MM.1S (cell line): Measurements from ENCODE around the gene DCLK1.

Experiments
- EZH2 ChIP-seq: fragments of 300-600 bp; sonication (generic); optimal IDR thresholded peaks from 2 replicates; pipeline ENCODE3; 2017; ENCODE audit warnings: low read depth, mild to moderate bottlenecking, antibody characterized with exemption, low read length, mixed read lengths
- EZH2phosphoT487 ChIP-seq: fragments of 300-600 bp; sonication (generic); IDR thresholded peaks from 2 replicates; pipeline ENCODE4 v1.6.1; 2018; ENCODE audit warnings: antibody characterized with exemption, low read length
- TF ChIP-seq, protein P1 (sequence below): fragments of 300-600 bp; sonication (generic); IDR thresholded peaks from 2 replicates; pipeline ENCODE4 v1.5.1; 2016; ENCODE audit warnings: antibody characterized with exemption, low read length, mixed read lengths

DNA sequence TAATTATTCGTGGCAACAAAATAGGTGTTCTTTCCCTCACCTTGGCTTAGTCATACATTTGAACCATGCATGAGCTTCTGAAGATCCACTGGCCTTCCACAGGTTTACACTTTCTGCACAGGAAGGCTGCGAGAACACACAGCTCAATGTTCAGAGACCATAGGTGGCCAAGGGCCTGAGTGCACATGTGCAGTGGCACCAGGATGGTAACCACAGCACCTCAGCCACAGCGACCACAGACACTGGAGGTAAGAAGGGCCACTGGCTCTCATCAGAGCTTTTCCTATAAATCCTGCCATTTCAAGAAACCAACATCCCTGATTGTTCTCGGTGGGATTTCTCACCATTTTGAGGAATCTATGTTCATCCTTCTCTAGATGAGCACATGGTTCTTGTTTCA, 1.6 kb downstream of the DCLK1 start:
- TF ChIP-seq EZH2: no peak
- TF ChIP-seq, protein P1, sequence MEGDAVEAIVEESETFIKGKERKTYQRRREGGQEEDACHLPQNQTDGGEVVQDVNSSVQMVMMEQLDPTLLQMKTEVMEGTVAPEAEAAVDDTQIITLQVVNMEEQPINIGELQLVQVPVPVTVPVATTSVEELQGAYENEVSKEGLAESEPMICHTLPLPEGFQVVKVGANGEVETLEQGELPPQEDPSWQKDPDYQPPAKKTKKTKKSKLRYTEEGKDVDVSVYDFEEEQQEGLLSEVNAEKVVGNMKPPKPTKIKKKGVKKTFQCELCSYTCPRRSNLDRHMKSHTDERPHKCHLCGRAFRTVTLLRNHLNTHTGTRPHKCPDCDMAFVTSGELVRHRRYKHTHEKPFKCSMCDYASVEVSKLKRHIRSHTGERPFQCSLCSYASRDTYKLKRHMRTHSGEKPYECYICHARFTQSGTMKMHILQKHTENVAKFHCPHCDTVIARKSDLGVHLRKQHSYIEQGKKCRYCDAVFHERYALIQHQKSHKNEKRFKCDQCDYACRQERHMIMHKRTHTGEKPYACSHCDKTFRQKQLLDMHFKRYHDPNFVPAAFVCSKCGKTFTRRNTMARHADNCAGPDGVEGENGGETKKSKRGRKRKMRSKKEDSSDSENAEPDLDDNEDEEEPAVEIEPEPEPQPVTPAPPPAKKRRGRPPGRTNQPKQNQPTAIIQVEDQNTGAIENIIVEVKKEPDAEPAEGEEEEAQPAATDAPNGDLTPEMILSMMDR: no peak
- no peak for TF ChIP-seq EZH2phosphoT487
